Panc1 (cell line): ENCODE data around the gene PSME3IP1. TPM values are rescaled to one million over a fixed set of nuclear protein-coding genes. Genes with fewer than 3 reads are reported as not detected.

ENCODE experiments used
- ATAC-seq: fragments of 200-7000 bp; cut with Tn5 transposase; 2 replicates; pipeline ENCODE4 v1.9.1; 2020; ENCODE audit warnings: mild to moderate bottlenecking, moderate library complexity
- BruUV-seq: library from RNA; stranded (reverse); fragments of 400-500 nt; replicated peaks from 2 replicates; lab custom pipeline; 2021; lab: Mats Ljungman, UMichigan
- CTCF ChIA-PET: fragments of 300-600 bp; sonication (Branson Sonifier 250); formaldehyde crosslinking; loops from one replicate; lab custom pipeline; 2022; ENCODE audit warnings: antibody characterized with exemption; lab: Charles Lee
- POLR2A ChIA-PET: fragments of 300-600 bp; sonication (Branson Sonifier 250); formaldehyde crosslinking; loops from one replicate; lab custom pipeline; 2022; ENCODE audit warnings: antibody characterized with exemption; lab: Charles Lee
- DNase-seq: peaks from one replicate; pipeline ENCODE4 v3.0.0-alpha.2; 2010; ENCODE audit warnings: low read depth, low spot score
- H3K27ac ChIP-seq: 2 replicates; pipeline ENCODE4 v1.5.1; 2011; ENCODE audit warnings: mild to moderate bottlenecking, low read length, inconsistent platforms
- H3K27me3 ChIP-seq: fragments of 200-500 bp; sonication (Bioruptor generic); 2 replicates; pipeline ENCODE4 v1.6.0; 2014; ENCODE audit warnings: low read length, inconsistent platforms; ENCODE audit not compliant: control insufficient read depth, insufficient read depth
- H3K36me3 ChIP-seq: fragments of 200-500 bp; sonication (Bioruptor generic); 2 replicates; pipeline ENCODE4 v1.5.1; 2014; ENCODE audit warnings: inconsistent platforms, mild to moderate bottlenecking, low read length, moderate library complexity; ENCODE audit not compliant: control insufficient read depth, insufficient read depth
- H3K4me1 ChIP-seq: 2 replicates; pipeline ENCODE4 v1.5.1; 2011; ENCODE audit warnings: inconsistent platforms, mild to moderate bottlenecking, low read length, moderate library complexity; ENCODE audit not compliant: control insufficient read depth, insufficient read depth
- H3K4me3 ChIP-seq, 2 experiments: 2 replicates each; pipeline ENCODE4 v1.5.1; 2011 to 2012; ENCODE audit warnings: low read depth in 2 of 2, low read length in 2 of 2, mild to moderate bottlenecking in 2 of 2, inconsistent platforms in 1 of 2, moderate library complexity in 1 of 2
- H3K9me3 ChIP-seq: fragments of 200-500 bp; sonication (Bioruptor generic); 2 replicates; pipeline ENCODE4 v1.5.1; 2014; ENCODE audit warnings: low read depth, mild to moderate bottlenecking, inconsistent platforms, low read length, moderate library complexity; ENCODE audit not compliant: control insufficient read depth, insufficient read depth
- CTCF ChIP-seq: fragments of 450-650 bp; IDR thresholded peaks from 2 replicates; pipeline ENCODE4 v1.5.1; 2017; ENCODE audit warnings: mild to moderate bottlenecking
- POLR2AphosphoS5 ChIP-seq: IDR thresholded peaks from 2 replicates; pipeline ENCODE4 v1.6.1; 2012; ENCODE audit warnings: mild to moderate bottlenecking, low read depth, low read length, moderate library complexity
- REST ChIP-seq, 2 experiments: IDR thresholded peaks; 2 replicates each; pipeline ENCODE4 v1.6.1; 2011 to 2012; ENCODE audit warnings: low read depth in 2 of 2, control low read depth in 1 of 2, low read length in 1 of 2, mild to moderate bottlenecking in 1 of 2, moderate library complexity in 1 of 2; ENCODE audit not compliant: insufficient read depth in 1 of 2
- SIN3A ChIP-seq: IDR thresholded peaks from 2 replicates; pipeline ENCODE4 v1.6.1; 2012; ENCODE audit warnings: low read depth, mild to moderate bottlenecking, low read length, moderate library complexity, borderline replicate concordance; ENCODE audit not compliant: insufficient read depth
- TCF7L2 ChIP-seq: IDR thresholded peaks from 2 replicates; pipeline ENCODE4 v1.6.1; 2011; ENCODE audit warnings: mild to moderate bottlenecking, low read depth, low read length, inconsistent platforms
- in situ Hi-C: cut with HindIII; loops from 2 replicates; pipeline ENCODE4 v1.10.0; 2016; ENCODE audit warnings: low sequenced_read_pairs, low pct_unique_long_range_greater_than_20kb
- intact Hi-C: fragments of 100-400 bp; cut with micrococcal nuclease; formaldehyde crosslinking; loops from one replicate; pipeline ENCODE4 v1.10.0; 2022; ENCODE audit not compliant: unreplicated experiment
- total RNA-seq: library from RNA; stranded (reverse); gene quantifications from one replicate; pipeline ENCODE4 v1.2.1, GENCODE V29; 2021; ENCODE audit not compliant: unreplicated experiment

Gene PSME3IP1
- total RNA-seq, 1 experiment from 2014 or later: 67.6 TPM

GRCh38 chr16:57175896-57176295, 9.9 kb downstream of the PSME3IP1 start:
- no peak for DNase-seq
- peaks cover 7% of the 10 kb centered on the region for H3K4me1 ChIP-seq
- no peak for ATAC-seq
- CTCF ChIA-PET: no interaction called here
- no TSS peak for BruUV-seq
- peaks cover 6% of the 10 kb centered on the region; the same call in 1 of the 2 replicates for H3K36me3 ChIP-seq
- no peak overlapping the region for H3K27ac ChIP-seq
- in situ Hi-C loops (no loop called here), intact Hi-C loops (no loop called here)
- H3K9me3 ChIP-seq: no peaks in the 10 kb centered on the region
- H3K27me3 ChIP-seq: no peaks in the 10 kb centered on the region
- POLR2A ChIA-PET: no interaction called here
- TF ChIP-seq POLR2AphosphoS5 (no peak), CTCF (no peak), SIN3A (no peak), TCF7L2 (no peak), REST (IDR thresholded peaks at IDR 0.05; ENCODE audit: insufficient read depth in 1 of 2, low read depth in 2 of 2, low read length in 1 of 2) (no peak)
- no peak overlapping the region for H3K4me3 ChIP-seq

- Histone ChIP-seq H3K4me1 (no peaks in the 10 kb centered on the region), H3K4me3 (no peak overlapping the region), H3K27ac (no peak overlapping the region), H3K36me3 (peaks cover 6% of the 10 kb centered on the region; the same call in 1 of the 2 replicates), H3K27me3 (no peaks in the 10 kb centered on the region), H3K9me3 (no peaks in the 10 kb centered on the region)
- in situ Hi-C loops (no loop called here), intact Hi-C loops (no loop called here)
- CTCF ChIA-PET: no interaction called here
- no peak for ATAC-seq
- no TSS peak for BruUV-seq
- no peak for TF ChIP-seq POLR2AphosphoS5
- TF ChIP-seq TCF7L2: no peak
- TF ChIP-seq SIN3A: no peak
- no peak for TF ChIP-seq REST (IDR thresholded peaks at IDR 0.05; ENCODE audit: insufficient read depth in 1 of 2, low read depth in 2 of 2, low read length in 1 of 2)
- no peak for TF ChIP-seq CTCF
- no peak for DNase-seq
- POLR2A ChIA-PET: no interaction called here
Observed at GRCh38 chr16:57172721-57173290, 13.0 kb downstream of the PSME3IP1 start.
